ENCODE results near the gene UAP1L1. TPM values are rescaled to one million over a fixed set of nuclear protein-coding genes. Genes with fewer than 3 reads are reported as not detected.

UAP1L1 gene
- total RNA-seq, 1 experiment from 2014 or later, result 6.6 TPM

DNA sequence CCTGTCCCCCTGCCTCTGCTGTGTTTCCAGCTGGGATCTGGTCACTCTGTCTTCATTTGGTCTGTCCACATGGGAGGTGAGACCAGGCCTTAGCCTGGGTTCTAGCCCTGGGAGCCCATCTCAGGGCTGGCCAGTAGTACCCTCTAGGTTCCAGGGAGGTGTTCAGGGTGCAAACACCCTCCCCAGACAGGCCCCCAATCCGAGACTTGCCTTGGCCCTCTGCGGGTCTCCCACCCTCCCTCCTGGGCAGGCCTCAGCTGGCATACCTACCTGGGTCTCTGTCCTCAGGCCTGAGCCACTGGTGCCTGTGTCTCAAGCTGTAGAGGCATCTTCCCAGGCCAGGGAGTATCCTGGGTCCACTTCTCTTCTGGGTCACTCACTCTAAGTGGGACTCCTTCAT, 6.0 kb upstream of the UAP1L1 start:
- no peak overlapping the region for H2BK120ac ChIP-seq (ENCODE audit: low read depth, low read length, poor library complexity, severe bottlenecking)
- H3K36me3 Mint-ChIP-seq (ENCODE audit: insufficient read depth in 1 of 3, low read depth in 3 of 3), result no peaks in the 10 kb centered on the region; a peak in 2 of 7 replicates
- no peaks in the 10 kb centered on the region for H3K79me2 ChIP-seq (ENCODE audit: insufficient read depth, low read length)
- H2BK12ac ChIP-seq (ENCODE audit: insufficient read length, low read depth, low read length), result peak overlapping the region; percentile 25
- H4K8ac ChIP-seq (replicated peaks; ENCODE audit: insufficient read length, low read depth, low read length), result no peak overlapping the region
- peak overlapping the region; percentile 16 for H3K9ac ChIP-seq (ENCODE audit: extremely low read depth, insufficient read length, low read length)
- H4K20me1 ChIP-seq (ENCODE audit: control insufficient read depth, insufficient read depth, insufficient read length), result peaks cover 4% of the 10 kb centered on the region
- no peak overlapping the region for H4K91ac ChIP-seq (ENCODE audit: insufficient read length, low read depth, low read length)
- peaks cover 7% of the 10 kb centered on the region; the same call in 1 of the 2 replicates for H3K4me1 ChIP-seq (ENCODE audit: insufficient read depth, low read length)
- H3T11ph ChIP-seq (ENCODE audit: low read length), result no peak overlapping the region
- no peak overlapping the region for H2AK5ac ChIP-seq (ENCODE audit: insufficient read length, low read length)
- H3K23ac ChIP-seq (ENCODE audit: insufficient read length, low read depth, low read length), result no peak overlapping the region
- H3K79me1 ChIP-seq (ENCODE audit: insufficient read depth, low read depth, low read length, poor library complexity, severe bottlenecking), result no peaks in the 10 kb centered on the region
- peaks cover 25 to 34% of the 10 kb centered on the region in 2 experiments for H3K4me1 Mint-ChIP-seq
- H2BK5ac ChIP-seq (ENCODE audit: insufficient read length, low read length), result no peak overlapping the region
- DNase-seq, result no peak
- peak overlapping the region; percentile 20 for H3K4me2 ChIP-seq (ENCODE audit: insufficient read depth, insufficient read length, low read length)
- no peak overlapping the region for H2BK20ac ChIP-seq (ENCODE audit: low read depth, low read length, poor library complexity, severe bottlenecking)
- no peak overlapping the region; the same call in 1 of the 2 replicates for H3K4ac ChIP-seq (ENCODE audit: low read depth, low read length)
- no peaks in the 10 kb centered on the region for H3K27me3 ChIP-seq (ENCODE audit: insufficient read depth, low read length)
- H3K4me3 Mint-ChIP-seq, result peak overlapping the region; percentile 55 to 75
- H2AFZ ChIP-seq (ENCODE audit: low read length), result no peak overlapping the region
- peaks cover 13% of the 10 kb centered on the region for H3K27me3 Mint-ChIP-seq (ENCODE audit: low read depth)
- H3K56ac ChIP-seq (ENCODE audit: insufficient read length, low read depth, low read length), result no peak overlapping the region
- H3K27ac ChIP-seq (ENCODE audit: insufficient read length, low read depth, low read length), result no peak overlapping the region
- H3K9me3 ChIP-seq (ENCODE audit: control insufficient read depth, low read depth, low read length), result no peaks in the 10 kb centered on the region
- H2BK15ac ChIP-seq (ENCODE audit: low read depth, low read length), result no peak overlapping the region
- H3K27ac Mint-ChIP-seq, result peak overlapping the region in 2 of 3 experiments; percentile 8 to 75; a peak in 1 of 7 replicates
- H3K23me2 ChIP-seq (ENCODE audit: insufficient read length, low read depth, low read length, poor library complexity, severe bottlenecking), result no peaks in the 10 kb centered on the region
- TF ChIP-seq CTCF (conservative IDR thresholded peaks at IDR 0.05), result no peak
- peak overlapping the region; percentile 64; the same call in 1 of the 2 replicates for H3K14ac ChIP-seq (ENCODE audit: insufficient read depth, low read length)
- no peak overlapping the region for H4K5ac ChIP-seq (ENCODE audit: insufficient read length, low read depth, low read length)
- peak overlapping the region; percentile 32 for H3K18ac ChIP-seq (ENCODE audit: insufficient read length, low read depth, low read length)
- no CpG with 5 or more reads among the region's 2 CpGs for WGBS (ENCODE audit: extremely low coverage, insufficient read length, low lambda C conversion rate)
- no peaks in the 10 kb centered on the region; a peak in 1 of 5 replicates for H3K9me3 Mint-ChIP-seq

Data from H9 (cell line).